DOHH2 (cell line): ENCODE measurements around the gene MORN5.

Experiments
- H3F3A ChIP-seq: fragments of 200-600 bp; sonication (generic), shearing (Covaris generic); 2 replicates; pipeline ENCODE4 v1.6.0; 2016; ENCODE audit warnings: antibody characterized with exemption, mild to moderate bottlenecking; ENCODE audit not compliant: control insufficient read depth, insufficient read depth
- H3K27ac ChIP-seq: fragments of 200-600 bp; sonication (generic); 2 replicates; pipeline ENCODE4 v1.5.1; 2014; ENCODE audit warnings: low read depth, mild to moderate bottlenecking, low read length, moderate library complexity
- H3K27me3 ChIP-seq: fragments of 200-600 bp; sonication (generic); 2 replicates; pipeline ENCODE4 v1.6.1; 2014; ENCODE audit warnings: mild to moderate bottlenecking, low read length, mixed read lengths; ENCODE audit not compliant: control insufficient read depth
- H3K36me3 ChIP-seq: fragments of 200-600 bp; sonication (generic); 2 replicates; pipeline ENCODE4 v1.6.1; 2014; ENCODE audit warnings: mild to moderate bottlenecking, low read length, moderate library complexity, mixed read lengths; ENCODE audit not compliant: control insufficient read depth
- H3K4me1 ChIP-seq: fragments of 200-600 bp; sonication (generic); 2 replicates; pipeline ENCODE4 v1.6.1; 2014; ENCODE audit warnings: mild to moderate bottlenecking, low read length, mixed read lengths; ENCODE audit not compliant: control insufficient read depth
- H3K4me2 ChIP-seq: fragments of 200-600 bp; sonication (generic); 2 replicates; pipeline ENCODE4 v1.6.0; 2014; ENCODE audit warnings: mild to moderate bottlenecking, low read length, moderate library complexity
- H3K4me3 ChIP-seq: fragments of 200-600 bp; sonication (generic); 2 replicates; pipeline ENCODE4 v1.5.1; 2014; ENCODE audit warnings: mild to moderate bottlenecking, low read length, mixed read lengths
- H3K79me2 ChIP-seq: fragments of 200-600 bp; sonication (generic); 2 replicates; pipeline ENCODE4 v1.6.1; 2014; ENCODE audit warnings: mild to moderate bottlenecking, low read length, mixed read lengths; ENCODE audit not compliant: control insufficient read depth
- H3K9me2 ChIP-seq: fragments of 200-600 bp; sonication (generic); replicated peaks from 2 replicates; pipeline ENCODE4 v1.6.1; 2014; ENCODE audit warnings: mild to moderate bottlenecking, low read length, mixed read lengths; ENCODE audit not compliant: control insufficient read depth
- H3K9me3 ChIP-seq: fragments of 200-600 bp; sonication (generic); 2 replicates; pipeline ENCODE4 v1.6.1; 2014; ENCODE audit warnings: antibody characterized with exemption, low read length, mixed read lengths; ENCODE audit not compliant: control insufficient read depth, insufficient read depth
- H4K20me1 ChIP-seq: fragments of 200-600 bp; sonication (generic); 2 replicates; pipeline ENCODE4 v1.6.0; 2014; ENCODE audit warnings: low read depth, mild to moderate bottlenecking, antibody characterized with exemption, low read length, moderate library complexity; ENCODE audit not compliant: control insufficient read depth, insufficient read depth
- EZH2phosphoT487 ChIP-seq: fragments of 200-600 bp; sonication (generic); IDR thresholded peaks from 2 replicates; pipeline ENCODE4 v1.6.1; 2017; ENCODE audit warnings: borderline replicate concordance, mild to moderate bottlenecking, antibody characterized with exemption, low read length, moderate library complexity, mixed read lengths
- TF ChIP-seq, protein P1 (sequence below): fragments of 200-600 bp; sonication (generic); IDR thresholded peaks from one replicate; pipeline ENCODE4 v1.5.1; 2014; ENCODE audit warnings: antibody characterized with exemption, mild to moderate bottlenecking, low read depth, low read length; ENCODE audit not compliant: poor library complexity, severe bottlenecking

The MORN5 gene

GRCh38 chr9:122204055-122204454 is 44.3 kb downstream of the MORN5 start:
- no peaks in the 10 kb centered on the region for H3F3A ChIP-seq
- H3K9me2 ChIP-seq, result no peaks in the 10 kb centered on the region
- TF ChIP-seq, protein P1, sequence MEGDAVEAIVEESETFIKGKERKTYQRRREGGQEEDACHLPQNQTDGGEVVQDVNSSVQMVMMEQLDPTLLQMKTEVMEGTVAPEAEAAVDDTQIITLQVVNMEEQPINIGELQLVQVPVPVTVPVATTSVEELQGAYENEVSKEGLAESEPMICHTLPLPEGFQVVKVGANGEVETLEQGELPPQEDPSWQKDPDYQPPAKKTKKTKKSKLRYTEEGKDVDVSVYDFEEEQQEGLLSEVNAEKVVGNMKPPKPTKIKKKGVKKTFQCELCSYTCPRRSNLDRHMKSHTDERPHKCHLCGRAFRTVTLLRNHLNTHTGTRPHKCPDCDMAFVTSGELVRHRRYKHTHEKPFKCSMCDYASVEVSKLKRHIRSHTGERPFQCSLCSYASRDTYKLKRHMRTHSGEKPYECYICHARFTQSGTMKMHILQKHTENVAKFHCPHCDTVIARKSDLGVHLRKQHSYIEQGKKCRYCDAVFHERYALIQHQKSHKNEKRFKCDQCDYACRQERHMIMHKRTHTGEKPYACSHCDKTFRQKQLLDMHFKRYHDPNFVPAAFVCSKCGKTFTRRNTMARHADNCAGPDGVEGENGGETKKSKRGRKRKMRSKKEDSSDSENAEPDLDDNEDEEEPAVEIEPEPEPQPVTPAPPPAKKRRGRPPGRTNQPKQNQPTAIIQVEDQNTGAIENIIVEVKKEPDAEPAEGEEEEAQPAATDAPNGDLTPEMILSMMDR, result no peak
- TF ChIP-seq EZH2phosphoT487, result no peak
- no peaks in the 10 kb centered on the region for H3K4me1 ChIP-seq
- no peaks in the 10 kb centered on the region for H3K79me2 ChIP-seq
- H3K4me3 ChIP-seq, result no peak overlapping the region
- H3K9me3 ChIP-seq, result no peaks in the 10 kb centered on the region
- H3K4me2 ChIP-seq, result no peak overlapping the region
- H4K20me1 ChIP-seq, result no peaks in the 10 kb centered on the region
- H3K36me3 ChIP-seq, result no peaks in the 10 kb centered on the region
- H3K27me3 ChIP-seq, result 0 out of 2 replicates have a peak, but pooled peaks cover 6% of the 10 kb centered on the region
- H3K27ac ChIP-seq, result no peak overlapping the region

GRCh38 chr9:122204491-122204890 is 44.8 kb downstream of the MORN5 start:
- Histone ChIP-seq H3K4me2 (no peak overlapping the region), H4K20me1 (no peaks in the 10 kb centered on the region), H3F3A (no peaks in the 10 kb centered on the region), H3K27ac (no peak overlapping the region), H3K4me1 (no peaks in the 10 kb centered on the region), H3K9me3 (no peaks in the 10 kb centered on the region), H3K36me3 (no peaks in the 10 kb centered on the region), H3K4me3 (no peak overlapping the region), H3K9me2 (no peaks in the 10 kb centered on the region), H3K27me3 (0 out of 2 replicates have a peak, but pooled peaks cover 6% of the 10 kb centered on the region), H3K79me2 (no peaks in the 10 kb centered on the region)
- TF ChIP-seq, protein P1, result no peak
- no peak for TF ChIP-seq EZH2phosphoT487

DNA sequence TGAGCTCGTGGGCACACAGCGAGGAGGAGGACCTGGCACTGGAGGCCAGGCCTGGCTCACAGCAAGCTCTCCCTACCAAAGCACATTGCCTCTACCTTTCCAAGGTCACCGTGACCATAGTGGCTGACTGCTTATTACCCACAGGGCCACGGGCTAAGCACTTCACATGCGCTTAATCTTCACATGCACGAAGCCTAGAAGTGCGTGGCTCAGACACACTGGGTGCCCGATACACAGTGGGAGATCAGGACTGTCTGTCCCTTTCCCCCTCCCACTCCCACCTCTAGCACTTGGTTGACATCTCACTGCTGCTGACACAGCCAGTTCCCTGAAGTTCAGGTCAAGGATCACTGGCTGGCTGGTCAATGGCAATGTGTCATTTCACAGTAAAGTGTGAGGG is 45.5 kb downstream of the MORN5 start:
- Histone ChIP-seq H3K79me2 (no peaks in the 10 kb centered on the region), H3K9me3 (no peaks in the 10 kb centered on the region), H3F3A (no peaks in the 10 kb centered on the region), H3K27ac (no peak overlapping the region), H3K4me3 (no peak overlapping the region), H4K20me1 (no peaks in the 10 kb centered on the region), H3K9me2 (no peaks in the 10 kb centered on the region), H3K27me3 (0 out of 2 replicates have a peak, but pooled peaks cover 6% of the 10 kb centered on the region), H3K4me1 (no peaks in the 10 kb centered on the region), H3K36me3 (no peaks in the 10 kb centered on the region), H3K4me2 (no peak overlapping the region)
- TF ChIP-seq, protein P1, result no peak
- no peak for TF ChIP-seq EZH2phosphoT487
